Type B pancreatic cell (in vitro differentiated cells): Measurements from ENCODE around the gene GPNMB. TPM values are rescaled to one million over a fixed set of nuclear protein-coding genes. Genes with fewer than 3 reads are reported as not detected.

Experiments used
- DNase-seq: peaks from one replicate; pipeline ENCODE4 v3.0.0; 2021; ENCODE audit warnings: mixed read lengths; ENCODE audit not compliant: unreplicated experiment; ENCODE audit errors: extremely low spot score
- H3K27ac Mint-ChIP-seq: 2 replicates; pipeline ENCODE4 v1.8.0; 2021; ENCODE audit warnings: mild to moderate bottlenecking, mixed read lengths
- H3K27me3 Mint-ChIP-seq: 2 replicates; pipeline ENCODE4 v1.8.0; 2021; ENCODE audit warnings: mixed read lengths
- H3K36me3 Mint-ChIP-seq: 2 replicates; pipeline ENCODE4 v1.8.0; 2021; ENCODE audit warnings: mixed read lengths
- H3K4me1 Mint-ChIP-seq: one replicate; pipeline ENCODE4 v1.8.0; 2021; ENCODE audit warnings: mixed read lengths; ENCODE audit not compliant: unreplicated experiment
- H3K4me3 Mint-ChIP-seq: 2 replicates; pipeline ENCODE4 v1.8.0; 2021; ENCODE audit warnings: mild to moderate bottlenecking, mixed read lengths
- H3K9me3 Mint-ChIP-seq: 2 replicates; pipeline ENCODE4 v1.8.0; 2021; ENCODE audit warnings: mixed read lengths
- total RNA-seq: library from RNA; stranded (reverse); gene quantifications from 2 replicates; pipeline ENCODE4 v1.2.1, GENCODE V29; 2021; ENCODE audit warnings: low replicate concordance
- TF ChIP-seq, protein P1 (sequence below): fragments of 200-600 bp; sonication (generic); conservative IDR thresholded peaks from 2 replicates; pipeline ENCODE4 v1.5.0; 2021; ENCODE audit warnings: antibody characterized with exemption, mild to moderate bottlenecking

The GPNMB gene
- total RNA-seq, 1 donor from 2014 or later: 13.3 TPM

DNA sequence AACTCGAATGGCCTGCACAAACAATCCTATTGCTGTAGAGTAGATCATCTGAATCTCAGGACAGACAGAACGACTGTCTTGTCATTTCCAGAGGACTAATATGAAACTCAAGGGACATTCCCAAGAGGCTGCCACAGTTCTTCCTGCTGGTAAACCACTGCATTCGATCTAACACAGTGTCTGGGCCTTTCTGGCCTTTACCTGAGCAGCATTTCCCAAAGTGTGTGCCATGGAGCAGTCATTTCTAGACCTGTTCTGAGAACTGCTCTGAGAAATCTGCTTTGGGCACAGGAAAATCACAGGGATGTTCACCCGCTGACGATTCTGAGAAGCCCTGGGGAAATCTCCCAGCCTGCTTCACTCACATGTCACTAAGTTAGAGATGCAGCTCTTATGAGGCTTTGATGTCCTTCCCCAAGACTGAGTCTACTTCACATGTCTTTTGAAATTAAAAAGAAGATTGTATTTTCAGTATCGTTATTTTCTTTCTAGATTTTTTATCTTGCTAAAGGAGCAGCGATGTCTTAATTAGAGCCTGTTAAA lies 18.4 kb downstream of the GPNMB start:
- Mint-ChIP-seq H3K9me3 (no peaks in the 10 kb centered on the region), H3K36me3 (no peaks in the 10 kb centered on the region), H3K4me1 (no peaks in the 10 kb centered on the region), H3K27me3 (no peaks in the 10 kb centered on the region), H3K4me3 (no peak overlapping the region), H3K27ac (no peak overlapping the region)
- no peak for DNase-seq
- TF ChIP-seq, protein P1, sequence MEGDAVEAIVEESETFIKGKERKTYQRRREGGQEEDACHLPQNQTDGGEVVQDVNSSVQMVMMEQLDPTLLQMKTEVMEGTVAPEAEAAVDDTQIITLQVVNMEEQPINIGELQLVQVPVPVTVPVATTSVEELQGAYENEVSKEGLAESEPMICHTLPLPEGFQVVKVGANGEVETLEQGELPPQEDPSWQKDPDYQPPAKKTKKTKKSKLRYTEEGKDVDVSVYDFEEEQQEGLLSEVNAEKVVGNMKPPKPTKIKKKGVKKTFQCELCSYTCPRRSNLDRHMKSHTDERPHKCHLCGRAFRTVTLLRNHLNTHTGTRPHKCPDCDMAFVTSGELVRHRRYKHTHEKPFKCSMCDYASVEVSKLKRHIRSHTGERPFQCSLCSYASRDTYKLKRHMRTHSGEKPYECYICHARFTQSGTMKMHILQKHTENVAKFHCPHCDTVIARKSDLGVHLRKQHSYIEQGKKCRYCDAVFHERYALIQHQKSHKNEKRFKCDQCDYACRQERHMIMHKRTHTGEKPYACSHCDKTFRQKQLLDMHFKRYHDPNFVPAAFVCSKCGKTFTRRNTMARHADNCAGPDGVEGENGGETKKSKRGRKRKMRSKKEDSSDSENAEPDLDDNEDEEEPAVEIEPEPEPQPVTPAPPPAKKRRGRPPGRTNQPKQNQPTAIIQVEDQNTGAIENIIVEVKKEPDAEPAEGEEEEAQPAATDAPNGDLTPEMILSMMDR: no peak

GRCh38 chr7:23266918-23267317 lies 20.3 kb downstream of the GPNMB start:
- H3K27me3 Mint-ChIP-seq: no peaks in the 10 kb centered on the region
- no peak overlapping the region for H3K27ac Mint-ChIP-seq
- H3K36me3 Mint-ChIP-seq: no peaks in the 10 kb centered on the region
- no peak for DNase-seq
- no peak overlapping the region for H3K4me3 Mint-ChIP-seq
- H3K9me3 Mint-ChIP-seq: no peaks in the 10 kb centered on the region
- H3K4me1 Mint-ChIP-seq: no peaks in the 10 kb centered on the region
- TF ChIP-seq, protein P1: no peak

- Mint-ChIP-seq H3K27ac (no peak overlapping the region), H3K4me1 (no peaks in the 10 kb centered on the region), H3K4me3 (no peak overlapping the region), H3K9me3 (no peaks in the 10 kb centered on the region), H3K27me3 (peaks cover 3% of the 10 kb centered on the region), H3K36me3 (no peaks in the 10 kb centered on the region)
- TF ChIP-seq, protein P1: no peak
- DNase-seq: no peak
Measured at GRCh38 chr7:23267357-23267756, 20.8 kb downstream of the GPNMB start.

GRCh38 chr7:23268167-23268566 lies 21.6 kb downstream of the GPNMB start:
- Mint-ChIP-seq H3K27me3 (peaks cover 6% of the 10 kb centered on the region), H3K36me3 (no peaks in the 10 kb centered on the region), H3K4me1 (no peaks in the 10 kb centered on the region), H3K27ac (no peak overlapping the region), H3K9me3 (no peaks in the 10 kb centered on the region), H3K4me3 (no peak overlapping the region)
- DNase-seq: no peak
- TF ChIP-seq, protein P1: no peak

DNA sequence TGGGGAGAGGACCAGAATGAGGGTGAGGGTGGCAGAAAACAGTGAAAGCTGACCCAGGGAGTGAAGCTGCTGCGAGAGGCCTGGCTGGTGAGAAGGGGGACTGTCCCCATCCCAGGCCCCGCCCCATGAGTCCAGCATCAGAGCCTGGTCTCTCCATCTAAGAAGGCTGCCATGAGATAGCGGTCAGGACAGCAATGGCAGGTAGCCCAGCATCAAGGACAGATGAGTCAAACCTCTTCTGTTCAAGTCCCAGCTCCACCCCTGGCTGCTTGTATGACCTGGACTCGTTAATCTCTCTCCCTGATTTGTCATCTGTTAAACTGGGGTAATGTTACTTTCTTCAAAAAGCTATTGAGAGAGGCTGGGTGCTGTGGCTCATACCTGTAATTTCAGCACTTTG lies 22.2 kb downstream of the GPNMB start:
- Mint-ChIP-seq H3K27ac (no peak overlapping the region), H3K4me3 (no peak overlapping the region), H3K4me1 (no peaks in the 10 kb centered on the region), H3K9me3 (no peaks in the 10 kb centered on the region), H3K36me3 (no peaks in the 10 kb centered on the region), H3K27me3 (peaks cover 6% of the 10 kb centered on the region)
- TF ChIP-seq, protein P1: no peak
- DNase-seq: no peak

DNA sequence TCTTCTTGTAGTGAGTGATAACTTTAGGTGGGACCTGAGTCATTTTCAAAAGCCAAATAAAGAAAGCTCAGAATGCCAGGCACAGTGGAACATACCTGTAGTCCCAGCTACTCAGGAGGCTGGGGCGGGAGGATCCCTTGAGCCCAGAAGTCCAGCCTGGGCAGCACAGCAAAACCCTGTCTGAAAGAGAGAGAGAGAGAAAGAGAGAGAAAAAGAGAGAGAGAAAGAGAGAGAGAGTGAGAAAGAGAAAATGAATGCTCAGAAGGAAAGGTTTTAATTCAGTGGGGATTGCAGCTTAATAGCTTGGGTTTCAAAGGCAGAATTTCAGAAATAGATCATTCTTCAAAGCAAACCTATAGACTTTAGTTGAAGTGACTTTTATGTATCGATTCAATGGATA lies 25.7 kb downstream of the GPNMB start:
- Mint-ChIP-seq H3K4me1 (peaks cover under 1% of the 10 kb centered on the region), H3K27me3 (peaks cover 6% of the 10 kb centered on the region), H3K9me3 (no peaks in the 10 kb centered on the region), H3K36me3 (no peaks in the 10 kb centered on the region), H3K27ac (no peak overlapping the region), H3K4me3 (no peak overlapping the region)
- TF ChIP-seq, protein P1: no peak
- DNase-seq: peak; percentile 29
